Activated CD8-positive, alpha-beta T cell treated with anti-CD3 and anti-CD28 coated beads, Interleukin-2, amount 10 ng/mL, durations not matched to agents 7 days and 5 days (primary cell): Measurements from ENCODE around the gene COX5A. TPM values are rescaled to one million over a fixed set of nuclear protein-coding genes. Genes with fewer than 3 reads are reported as not detected.

Experiments used
- ATAC-seq: fragments of 150-1000 bp; cut with Tn5 transposase; one replicate; pipeline ENCODE4 v1.10.0; 2021; ENCODE audit warnings: moderate library complexity
- CTCF ChIA-PET: fragments of 350-600 bp; sonication (Branson Sonifier 250); formaldehyde crosslinking; loops from one replicate; lab custom pipeline; 2021; ENCODE audit warnings: antibody characterized with exemption; lab: Charles Lee
- POLR2A ChIA-PET: fragments of 350-600 bp; sonication (Branson Sonifier 250); formaldehyde crosslinking; loops from one replicate; lab custom pipeline; 2021; ENCODE audit warnings: antibody characterized with exemption; lab: Charles Lee
- DNase-seq: peaks from one replicate; pipeline ENCODE4 v3.0.0-alpha.2; 2020
- H3K27ac Mint-ChIP-seq: one replicate; pipeline ENCODE4 v1.8.0; 2021; ENCODE audit warnings: mild to moderate bottlenecking, mixed read lengths
- H3K27me3 Mint-ChIP-seq: one replicate; pipeline ENCODE4 v1.8.0; 2021; ENCODE audit warnings: low read depth, mixed read lengths
- H3K36me3 Mint-ChIP-seq: one replicate; pipeline ENCODE4 v1.8.0; 2021; ENCODE audit warnings: low read depth, mixed read lengths
- H3K4me1 Mint-ChIP-seq: one replicate; pipeline ENCODE4 v1.8.0; 2021; ENCODE audit warnings: low read depth, mixed read lengths
- H3K4me3 Mint-ChIP-seq: one replicate; pipeline ENCODE4 v1.8.0; 2021; ENCODE audit warnings: mild to moderate bottlenecking, mixed read lengths
- H3K9me3 Mint-ChIP-seq: one replicate; pipeline ENCODE4 v1.8.0; 2022; ENCODE audit warnings: mixed read lengths; ENCODE audit not compliant: insufficient read depth
- total RNA-seq, 2 experiments: library from RNA; stranded (reverse); gene quantifications; one replicate each; pipeline ENCODE4 v1.2.3, GENCODE V29; 2021

COX5A gene
- total RNA-seq, 2 experiments from 2014 or later = 305 to 313 TPM

DNA sequence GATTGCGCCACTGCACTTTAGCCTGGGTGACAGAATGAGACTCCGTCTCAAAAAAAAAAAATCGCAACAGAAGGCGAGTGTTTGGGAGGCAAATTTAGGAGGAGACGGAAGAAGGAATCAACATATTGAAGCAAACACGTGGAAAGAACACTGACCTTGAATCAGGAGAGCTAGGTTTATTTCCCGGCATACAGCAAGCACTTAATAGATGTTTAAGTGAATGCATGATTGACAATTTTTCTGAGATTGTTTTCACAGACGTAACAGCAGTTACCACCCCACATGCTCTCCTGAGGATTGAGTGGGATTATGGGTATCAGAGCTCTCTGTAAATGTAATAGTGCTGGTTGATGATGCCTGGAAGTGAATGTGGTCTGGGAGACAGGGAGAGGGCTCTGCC is 24.3 kb upstream of the COX5A start:
- Mint-ChIP-seq H3K36me3 (peaks cover 3% of the 10 kb centered on the region), H3K27ac (no peak overlapping the region), H3K4me1 (peaks cover 34% of the 10 kb centered on the region), H3K9me3 (no peaks in the 10 kb centered on the region), H3K27me3 (peaks cover 52% of the 10 kb centered on the region), H3K4me3 (no peak overlapping the region)
- DNase-seq (no peak), ATAC-seq (no peak)
- ChIA-PET POLR2A (interaction anchor here (0.5 kb wide), 1 partner anchor 241 kb away, joined by 3 read pairs; no protein-coding TSS in a partner anchor), CTCF (interaction anchor here (0.6 to 2.8 kb wide), 4 partner anchors 12 to 181 kb away, joined by 3 to 7 read pairs (median 6); no protein-coding TSS in a partner anchor)

DNA sequence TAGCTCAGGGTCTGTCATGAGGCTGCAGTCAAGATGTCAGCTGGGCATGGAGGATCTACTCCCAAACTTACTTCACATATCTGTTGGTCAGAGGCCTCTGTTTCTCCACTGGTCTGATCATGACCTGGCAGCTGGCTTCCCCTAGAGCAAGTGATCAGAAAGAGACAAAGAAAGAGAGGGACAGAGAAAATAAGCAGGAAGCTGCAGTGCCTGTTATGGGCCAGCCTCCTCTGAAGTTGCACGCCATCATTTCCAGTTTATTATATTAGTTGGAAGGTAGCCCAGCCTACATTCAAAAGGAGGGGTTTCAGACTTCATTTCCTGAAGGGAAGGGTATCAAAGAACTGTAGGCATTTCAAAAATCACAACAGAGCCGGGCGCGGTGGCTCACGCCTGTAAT is 23.7 kb upstream of the COX5A start:
- H3K27me3 Mint-ChIP-seq = peaks cover 52% of the 10 kb centered on the region
- no peak for DNase-seq
- H3K9me3 Mint-ChIP-seq = no peaks in the 10 kb centered on the region
- H3K4me3 Mint-ChIP-seq = no peak overlapping the region
- H3K4me1 Mint-ChIP-seq = peaks cover 34% of the 10 kb centered on the region
- CTCF ChIA-PET = interaction anchor here (0.7 to 2.8 kb wide), 5 partner anchors 11 to 190 kb away, joined by 3 to 9 read pairs (median 7); no protein-coding TSS in a partner anchor
- H3K36me3 Mint-ChIP-seq = peaks cover 3% of the 10 kb centered on the region
- POLR2A ChIA-PET = interaction anchor here (0.6 kb wide), 1 partner anchor 587 kb away, joined by 3 read pairs; no protein-coding TSS in a partner anchor
- H3K27ac Mint-ChIP-seq = no peak overlapping the region
- no peak for ATAC-seq

DNA sequence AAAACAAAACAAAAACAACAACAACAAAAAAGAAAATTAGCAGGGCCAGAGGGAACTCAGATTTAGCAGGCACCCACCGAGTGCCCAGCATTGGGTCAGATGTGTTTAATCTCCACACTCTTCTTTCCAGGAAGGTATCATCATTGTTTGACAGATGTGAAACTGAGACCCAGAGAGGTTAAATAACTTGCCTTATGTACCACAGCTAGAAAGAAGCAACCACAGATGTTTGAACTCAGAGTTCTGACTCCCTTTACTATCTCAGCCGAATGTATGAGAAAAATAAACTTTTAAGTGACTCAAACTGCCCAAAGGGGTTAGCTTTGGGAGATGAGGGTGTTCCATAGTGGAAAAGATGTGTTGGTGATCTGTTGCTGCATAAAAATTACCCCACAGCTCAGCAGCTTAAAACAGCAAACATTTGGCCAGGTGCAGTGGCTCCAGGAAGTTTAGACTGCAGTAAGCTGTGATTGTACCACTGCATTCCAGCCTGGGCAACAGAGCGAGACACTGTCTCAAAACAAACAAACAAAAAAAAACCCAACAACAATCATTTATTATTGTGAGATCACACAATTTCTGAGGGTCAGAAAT is 23.2 kb upstream of the COX5A start:
- H3K27me3 Mint-ChIP-seq = peaks cover 52% of the 10 kb centered on the region
- DNase-seq = no peak
- peaks cover 36% of the 10 kb centered on the region for H3K4me1 Mint-ChIP-seq
- ChIA-PET POLR2A (interaction anchor here (1.8 kb wide), 1 partner anchor 62 kb away, joined by 5 read pairs; the partner anchor contains the start of gene PPCDC), CTCF (interaction anchor here (0.9 to 2.8 kb wide), 6 partner anchors 11 to 190 kb away, joined by 3 to 9 read pairs (median 6); partner anchors contain the start of gene COX5A)
- H3K9me3 Mint-ChIP-seq = no peaks in the 10 kb centered on the region
- ATAC-seq = no peak
- H3K36me3 Mint-ChIP-seq = peaks cover 3% of the 10 kb centered on the region
- H3K27ac Mint-ChIP-seq = no peak overlapping the region
- no peak overlapping the region for H3K4me3 Mint-ChIP-seq

DNA sequence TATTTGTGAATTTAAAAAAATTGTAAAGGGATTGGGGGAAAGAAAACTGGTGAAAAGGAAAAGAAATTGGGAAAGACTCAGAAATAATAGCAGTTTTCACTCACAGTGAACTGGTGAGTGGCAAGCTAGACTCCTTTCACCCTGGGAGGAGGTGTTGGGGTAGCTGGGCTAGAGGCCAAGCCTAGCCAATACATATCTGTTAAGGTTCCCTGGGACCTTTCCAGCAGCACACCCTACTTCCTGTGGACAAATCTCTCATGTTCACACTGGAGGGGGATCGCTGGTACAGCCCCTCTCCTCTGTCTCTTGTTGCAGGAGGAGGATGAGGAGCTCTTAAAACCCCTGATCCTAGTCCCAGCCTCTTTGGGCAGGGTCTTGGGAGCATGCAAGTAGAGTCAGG is 22.4 kb upstream of the COX5A start:
- ATAC-seq = no peak
- DNase-seq = no peak
- ChIA-PET CTCF (interaction anchor here (0.6 to 2.8 kb wide), 7 partner anchors 10 to 58 kb away, joined by 3 to 9 read pairs (median 6); partner anchors contain the start of gene COX5A), POLR2A (interaction anchor here (1.8 kb wide), 1 partner anchor 63 kb away, joined by 5 read pairs; the partner anchor contains the start of gene PPCDC)
- peaks cover 3% of the 10 kb centered on the region for H3K36me3 Mint-ChIP-seq
- no peak overlapping the region for H3K4me3 Mint-ChIP-seq
- H3K4me1 Mint-ChIP-seq = peaks cover 44% of the 10 kb centered on the region
- peaks cover 56% of the 10 kb centered on the region for H3K27me3 Mint-ChIP-seq
- no peak overlapping the region for H3K27ac Mint-ChIP-seq
- H3K9me3 Mint-ChIP-seq = no peaks in the 10 kb centered on the region

DNA sequence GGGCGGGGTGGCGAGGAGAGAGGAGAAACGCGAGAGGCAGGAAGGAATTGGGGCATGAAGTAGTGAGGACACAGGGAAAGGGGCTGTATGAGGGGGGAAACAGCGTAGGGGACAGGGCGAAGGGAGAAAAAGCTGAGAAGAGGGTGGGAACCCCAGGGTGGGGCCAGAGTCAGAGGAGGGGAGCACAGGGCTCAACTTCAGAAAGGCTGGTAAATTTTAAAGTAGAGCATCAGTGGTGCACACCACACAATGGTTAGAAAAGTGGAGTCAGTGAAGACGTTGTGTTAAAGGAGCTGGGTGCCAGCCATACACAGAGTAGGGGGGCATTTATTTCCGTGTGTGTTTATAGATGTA is 21.7 kb upstream of the COX5A start:
- H3K4me3 Mint-ChIP-seq = no peak overlapping the region
- POLR2A ChIA-PET = interaction anchor here (1.8 kb wide), 1 partner anchor 64 kb away, joined by 5 read pairs; the partner anchor contains the start of gene PPCDC
- no peak for ATAC-seq
- H3K9me3 Mint-ChIP-seq = no peaks in the 10 kb centered on the region
- H3K27ac Mint-ChIP-seq = no peak overlapping the region
- DNase-seq = no peak
- peaks cover 56% of the 10 kb centered on the region for H3K27me3 Mint-ChIP-seq
- H3K36me3 Mint-ChIP-seq = peaks cover 3% of the 10 kb centered on the region
- peaks cover 50% of the 10 kb centered on the region for H3K4me1 Mint-ChIP-seq
- CTCF ChIA-PET = interaction anchor here (0.6 to 2.8 kb wide), 6 partner anchors 19 to 188 kb away, joined by 3 to 9 read pairs (median 5); no protein-coding TSS in a partner anchor

DNA sequence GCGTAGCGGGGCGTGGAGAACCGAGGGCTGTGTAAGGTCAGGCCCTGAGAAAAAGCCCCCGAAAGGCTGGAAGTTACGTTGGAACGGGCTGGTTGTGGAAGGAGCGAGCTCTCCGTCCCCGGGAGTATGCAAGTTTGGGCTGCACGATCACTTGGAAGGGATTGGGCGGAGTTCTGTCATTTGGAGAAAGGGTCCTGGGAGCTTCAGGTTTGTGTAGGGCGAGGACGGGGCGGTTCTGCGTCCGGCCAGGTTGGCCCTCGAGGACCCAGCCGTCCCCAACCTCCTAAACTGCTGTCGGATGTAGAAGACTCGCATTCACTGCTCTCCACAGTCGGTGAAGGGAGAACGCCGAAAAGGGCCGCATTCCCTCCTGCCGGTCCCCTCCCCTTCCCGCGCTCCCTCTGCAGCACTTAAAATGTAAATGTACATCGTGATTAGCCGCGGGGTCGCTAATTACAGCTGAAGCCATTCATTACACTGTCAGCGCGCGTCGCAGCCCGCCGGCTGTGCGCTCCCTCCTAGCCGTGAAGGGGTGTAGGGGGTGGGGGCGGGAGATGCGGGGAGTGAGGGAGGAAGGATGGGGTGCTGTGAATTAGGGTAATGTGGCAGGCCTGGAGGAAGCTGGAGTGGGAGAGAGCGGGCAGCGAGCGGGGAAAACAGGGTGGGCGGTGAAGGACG is 21.2 kb upstream of the COX5A start:
- H3K4me3 Mint-ChIP-seq = peak overlapping the region; percentile 8
- peaks cover 3% of the 10 kb centered on the region for H3K36me3 Mint-ChIP-seq
- H3K4me1 Mint-ChIP-seq = peaks cover 50% of the 10 kb centered on the region
- peaks cover 54% of the 10 kb centered on the region for H3K27me3 Mint-ChIP-seq
- DNase-seq (no peak), ATAC-seq (no peak)
- POLR2A ChIA-PET = interaction anchor here (0.9 to 1.8 kb wide), 2 partner anchors 57 to 64 kb away, joined by 4 to 5 read pairs; partner anchors contain the start of gene PPCDC
- no peaks in the 10 kb centered on the region for H3K9me3 Mint-ChIP-seq
- CTCF ChIA-PET = interaction anchor here (1.4 to 2.8 kb wide), 4 partner anchors 29 to 188 kb away, joined by 3 to 9 read pairs (median 8); no protein-coding TSS in a partner anchor
- H3K27ac Mint-ChIP-seq = no peak overlapping the region

DNA sequence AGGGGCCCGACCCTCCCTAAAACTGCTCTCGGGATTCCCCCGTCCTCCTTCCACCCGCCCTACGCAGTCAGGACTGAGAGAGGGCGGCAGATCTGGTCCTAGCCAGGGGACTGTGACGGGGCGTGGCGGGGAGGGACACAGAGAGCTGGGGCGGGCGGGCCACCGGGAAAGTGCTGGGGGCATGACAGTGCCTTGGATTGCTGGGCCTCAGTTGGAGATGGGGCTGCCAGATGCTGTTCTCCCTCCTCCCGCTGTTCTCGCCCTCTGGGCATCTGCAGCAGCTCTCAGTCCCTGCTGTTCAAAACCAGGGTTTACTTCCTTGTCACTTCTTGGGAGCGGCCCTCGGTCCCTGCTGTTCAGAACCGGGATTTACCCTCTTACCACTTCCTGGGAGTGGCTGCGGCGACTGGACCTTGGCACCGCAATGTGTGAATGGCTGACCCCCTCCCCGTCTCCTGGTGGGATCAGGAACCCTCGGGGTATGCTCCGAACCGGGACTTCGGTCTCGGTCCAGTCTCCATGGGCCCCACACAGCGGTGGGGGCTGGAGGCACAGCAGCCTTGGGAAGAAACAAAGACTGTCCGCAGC is 20.5 kb upstream of the COX5A start:
- H3K4me3 Mint-ChIP-seq = peak overlapping the region; percentile 8
- no peak overlapping the region for H3K27ac Mint-ChIP-seq
- ATAC-seq = no peak
- DNase-seq = no peak
- peaks cover 50% of the 10 kb centered on the region for H3K4me1 Mint-ChIP-seq
- CTCF ChIA-PET = interaction anchor here (0.6 to 2.7 kb wide), 5 partner anchors 11 to 187 kb away, joined by 3 to 9 read pairs (median 4); no protein-coding TSS in a partner anchor
- H3K36me3 Mint-ChIP-seq = peaks cover 3% of the 10 kb centered on the region
- no peaks in the 10 kb centered on the region for H3K9me3 Mint-ChIP-seq
- POLR2A ChIA-PET = interaction anchor here (0.9 to 1.5 kb wide), 2 partner anchors 20 to 57 kb away, joined by 4 read pairs; no protein-coding TSS in a partner anchor
- H3K27me3 Mint-ChIP-seq = peaks cover 54% of the 10 kb centered on the region

DNA sequence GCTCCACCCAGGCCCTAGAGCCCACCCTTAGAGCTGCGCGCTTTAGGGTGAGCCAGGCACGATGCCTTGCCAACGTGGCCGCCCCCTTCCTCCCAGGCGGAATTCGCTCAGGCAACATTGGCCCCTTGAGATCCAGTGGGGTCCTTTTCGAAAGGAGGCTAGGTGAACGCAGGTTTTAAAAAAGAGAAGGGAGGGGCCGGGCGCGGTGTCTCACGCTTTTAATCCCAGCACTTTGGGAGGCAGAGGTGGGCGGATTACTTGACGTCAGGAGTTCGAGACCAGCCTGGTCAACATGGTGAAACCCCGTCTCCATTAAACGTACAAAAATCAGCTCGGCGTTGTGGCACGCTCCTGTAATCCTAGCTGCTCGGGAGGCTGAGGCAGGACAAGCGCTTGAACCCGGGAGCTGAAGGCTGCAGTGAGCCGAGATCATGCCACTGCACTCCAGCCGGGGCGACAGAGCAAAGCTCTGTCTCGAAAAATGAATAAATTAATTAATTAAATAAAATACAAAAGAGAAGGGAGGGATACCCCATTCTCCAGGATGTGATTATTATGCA is 19.7 kb upstream of the COX5A start:
- CTCF ChIA-PET = interaction anchor here (0.6 to 2.7 kb wide), 13 partner anchors 11 to 247 kb away, joined by 3 to 9 read pairs (median 4); no protein-coding TSS in a partner anchor

DNA sequence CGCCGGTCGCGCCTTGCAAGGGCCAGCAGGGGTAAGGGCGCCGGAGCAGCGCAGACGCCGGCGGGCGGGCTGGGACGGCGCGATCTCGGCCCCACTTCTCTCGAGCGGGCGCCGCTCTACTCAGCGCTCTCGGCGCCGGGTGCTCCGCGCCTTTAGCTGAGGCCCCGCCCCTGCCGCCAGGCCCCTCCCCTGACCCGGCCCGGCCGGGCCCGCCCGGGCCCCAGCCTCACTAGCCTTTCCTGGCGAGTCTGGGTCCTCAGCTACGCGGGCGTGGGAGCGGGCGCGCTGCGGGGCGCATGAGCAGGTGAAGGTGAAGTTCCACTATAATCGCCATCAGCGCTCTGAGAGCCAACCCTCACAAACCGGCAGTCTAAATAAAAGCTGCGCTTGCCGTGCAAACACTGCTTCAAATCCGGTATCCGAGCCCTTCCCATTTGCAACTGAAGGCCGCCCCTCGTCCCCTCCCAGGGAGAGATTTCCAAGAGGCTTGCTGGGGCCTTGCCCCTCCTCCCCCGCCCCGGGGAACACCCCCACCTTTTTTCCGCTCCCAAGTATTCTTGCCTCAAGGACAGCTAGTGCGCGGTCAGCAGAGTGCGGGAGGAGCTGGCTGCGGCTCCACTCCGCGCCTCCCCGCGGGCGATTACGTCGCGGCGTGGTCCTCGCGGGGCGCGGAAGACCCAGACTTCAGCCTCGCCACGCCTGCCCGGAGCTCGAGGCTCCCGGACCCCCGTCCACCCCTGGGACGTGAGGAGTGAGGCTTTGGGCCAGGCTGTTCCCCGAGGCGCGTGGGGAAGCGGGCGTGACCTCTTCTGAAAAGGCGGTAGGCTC is 19.0 kb upstream of the COX5A start, which contains the start of gene RPP25:
Gene RPP25 (minus strand): TSS at position 125 of the 828 bp plus-strand sequence. CDS start 189 bp downstream, outside the sequence.
- peaks cover 50% of the 10 kb centered on the region for H3K4me1 Mint-ChIP-seq
- H3K9me3 Mint-ChIP-seq = no peaks in the 10 kb centered on the region
- peaks cover 3% of the 10 kb centered on the region for H3K36me3 Mint-ChIP-seq
- DNase-seq = peak; percentile 78
- peak within 1 kb of the TSS; percentile 39 for H3K27ac Mint-ChIP-seq
- ChIA-PET POLR2A (interaction anchor here (0.6 to 1.5 kb wide), 7 partner anchors 18 to 622 kb away, joined by 3 to 4 read pairs (median 4); partner anchors contain the start of genes C15orf39, FAM219B, PPCDC and PTPN9), CTCF (interaction anchor here (0.8 to 2.7 kb wide), 12 partner anchors 14 to 247 kb away, joined by 3 to 9 read pairs (median 4); partner anchors contain the start of gene C15orf39)
- H3K4me3 Mint-ChIP-seq = peak within 1 kb of the TSS; percentile 70
- peaks cover 44% of the 10 kb centered on the region for H3K27me3 Mint-ChIP-seq
- ATAC-seq = peak; percentile 95

More for the DNA sequence above, 19.7 kb upstream of the COX5A start:
- no peak for ATAC-seq
- Mint-ChIP-seq H3K27ac (no peak overlapping the region), H3K9me3 (no peaks in the 10 kb centered on the region), H3K4me1 (peaks cover 50% of the 10 kb centered on the region), H3K36me3 (peaks cover 3% of the 10 kb centered on the region), H3K27me3 (peaks cover 49% of the 10 kb centered on the region), H3K4me3 (peak overlapping the region; percentile 70)
- DNase-seq = no peak
- POLR2A ChIA-PET = interaction anchor here (0.6 to 1.5 kb wide), 7 partner anchors 19 to 621 kb away, joined by 3 to 4 read pairs (median 4); partner anchors contain the start of genes C15orf39, FAM219B, PPCDC and PTPN9
